GM19351 (cell line): ENCODE results near the gene BANK1.
A peak's percentile ranks its signal among the peaks of the same experiment; 100 is the strongest.
"Not testable (repeated sequence)": the region's sequence is repeated elsewhere in the genome, so short reads cannot be mapped to it uniquely, and the experiment has no call there.

Experiments used
- ATAC-seq: cut with Tn5 transposase; IDR thresholded peaks from one replicate; pipeline ENCODE4 v1.9.1; 2021; ENCODE audit warnings: mild to moderate bottlenecking, moderate library complexity; ENCODE audit not compliant: unreplicated experiment

The BANK1 gene

GRCh38 chr4:101871962-101872676, 81.6 kb downstream of the BANK1 start:
- ATAC-seq, result peak; percentile 51

- no peak for ATAC-seq
Measured at GRCh38 chr4:101885574-101885973, 95.0 kb downstream of the BANK1 start.

- no peak for ATAC-seq
Measured at GRCh38 chr4:101886826-101887225, 96.3 kb downstream of the BANK1 start.

GRCh38 chr4:101888472-101888871, 97.9 kb downstream of the BANK1 start:
- ATAC-seq, result no peak

GRCh38 chr4:101905527-101905926, 115.0 kb downstream of the BANK1 start:
- not testable (repeated sequence) for ATAC-seq

GRCh38 chr4:101910786-101911373, 120.3 kb downstream of the BANK1 start:
- ATAC-seq, result no peak

- ATAC-seq, result no peak
Measured at GRCh38 chr4:101911616-101912015, 121.1 kb downstream of the BANK1 start.

- ATAC-seq, result no peak
Measured at GRCh38 chr4:101914761-101915160, 124.2 kb downstream of the BANK1 start.

- ATAC-seq, result no peak
Measured at GRCh38 chr4:101919373-101919977, 128.9 kb downstream of the BANK1 start.

- no peak for ATAC-seq
Measured at GRCh38 chr4:101921370-101921769, 130.8 kb downstream of the BANK1 start.

GRCh38 chr4:101931619-101932018, 141.1 kb downstream of the BANK1 start:
- ATAC-seq, result no peak

- ATAC-seq, result no peak
Measured at GRCh38 chr4:101933855-101934254, 143.3 kb downstream of the BANK1 start.

GRCh38 chr4:101938836-101939235, 148.3 kb downstream of the BANK1 start:
- ATAC-seq, result no peak

GRCh38 chr4:101941816-101942358, 151.4 kb downstream of the BANK1 start:
- ATAC-seq, result no peak

- ATAC-seq, result no peak
Measured at GRCh38 chr4:101942891-101943290, 152.4 kb downstream of the BANK1 start.

GRCh38 chr4:101944649-101945048, 154.1 kb downstream of the BANK1 start:
- no peak for ATAC-seq

- ATAC-seq, result no peak
Measured at GRCh38 chr4:101948055-101948454, 157.5 kb downstream of the BANK1 start.

GRCh38 chr4:101948951-101949350, 158.4 kb downstream of the BANK1 start:
- ATAC-seq, result no peak

- ATAC-seq, result no peak
Measured at GRCh38 chr4:101950258-101950979, 159.9 kb downstream of the BANK1 start.

- ATAC-seq, result no peak
Measured at GRCh38 chr4:101952985-101953384, 162.5 kb downstream of the BANK1 start.

GRCh38 chr4:101953949-101954348, 163.4 kb downstream of the BANK1 start:
- no peak for ATAC-seq
